ENCODE results near the gene PHLDA1. TPM values are rescaled to one million over a fixed set of nuclear protein-coding genes. Genes with fewer than 3 reads are reported as not detected.

Gene PHLDA1
- total and polyA plus RNA-seq, 2 of the 4 experiments (the other 2 are of a cell fraction), result 27.8 to 32.4 TPM

DNA sequence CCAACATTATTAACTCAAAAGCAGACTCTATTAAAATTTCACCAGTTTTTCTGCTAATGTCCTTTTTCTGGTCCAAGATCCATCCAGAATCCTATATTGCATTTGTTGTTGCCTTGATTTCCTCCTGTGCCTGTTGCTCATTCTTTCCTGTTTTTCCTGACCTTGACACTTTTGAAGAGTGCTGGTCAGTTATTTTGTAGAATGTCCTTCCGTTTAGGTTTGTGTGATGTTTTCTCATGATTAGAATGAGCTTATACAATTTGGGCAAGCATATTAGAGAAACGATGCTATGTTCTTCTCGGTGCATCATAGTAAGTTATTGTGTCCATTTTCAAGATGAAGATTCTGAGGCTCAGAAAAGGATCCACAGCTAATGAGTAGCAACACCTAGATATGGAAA lies 33.9 kb downstream of the PHLDA1 start:
- H2BK120ac ChIP-seq (ENCODE audit: low read depth, low read length), result peak overlapping the region; percentile 50
- H4K8ac ChIP-seq (ENCODE audit: low read depth in 2 of 2, low read length in 2 of 2), result 0 out of 4 replicates have a peak overlapping the region, but pooled peaks of 1 of the 2 experiments have one; percentile 40
- no peaks in the 10 kb centered on the region for H3K27me3 ChIP-seq (ENCODE audit: control insufficient read depth, insufficient read depth, low read length)
- H3K79me1 ChIP-seq (ENCODE audit: low read depth in 1 of 2, low read length in 2 of 2), result no peaks in the 10 kb centered on the region
- DNase-seq (no peak), ATAC-seq (ENCODE audit: low read depth) (no peak)
- H2BK5ac ChIP-seq (ENCODE audit: low read depth, low read length, poor library complexity, severe bottlenecking), result peak overlapping the region; percentile 16
- peak overlapping the region; percentile 27; the same call in 1 of the 2 replicates for H3K4ac ChIP-seq (ENCODE audit: low read depth, low read length)
- no peak overlapping the region for H4K5ac ChIP-seq (ENCODE audit: low read depth, low read length)
- no peak overlapping the region for H3K9ac ChIP-seq (ENCODE audit: low read depth, low read length)
- H2BK20ac ChIP-seq (ENCODE audit: low read depth, low read length), result peak overlapping the region; percentile 22
- H3K56ac ChIP-seq (ENCODE audit: extremely low read depth, insufficient read depth, low read length), result no peak overlapping the region
- POLR2A ChIA-PET (ENCODE audit: unreplicated experiment), result no interaction called here
- no peaks in the 10 kb centered on the region for H3K9me3 ChIP-seq (ENCODE audit: control insufficient read depth, insufficient read depth, low read length)
- H2AK9ac ChIP-seq (replicated peaks; ENCODE audit: low read depth, low read length, poor library complexity), result no peak overlapping the region
- dilution Hi-C loops (cut with HindIII; ENCODE audit: low sequenced_read_pairs, unreplicated experiment), result no loop called here
- no peaks in the 10 kb centered on the region for H4K20me1 ChIP-seq (ENCODE audit: insufficient read depth, low read length)
- H2AFZ ChIP-seq (replicated peaks; ENCODE audit: low read length, poor library complexity), result no peak overlapping the region
- no peak overlapping the region for H3K4me2 ChIP-seq (ENCODE audit: low read depth, low read length)
- CTCF ChIA-PET, result interaction anchor here (0.6 kb wide), 1 partner anchor 469 kb away, joined by 3 read pairs; no protein-coding TSS in a partner anchor
- intact Hi-C loops (cut with micrococcal nuclease), result no loop called here
- WGBS, 2 experiments (ENCODE audit: extremely low coverage in 2 of 2, insufficient read length in 1 of 2), result 100% methylated on average over 2 of the region's 3 CpGs; no CpG with 5 or more reads in 1 of the 2 experiments
- in situ Hi-C loops (cut with MboI; ENCODE audit: low sequenced_read_pairs), result no loop called here
- BruUV-seq (replicated peaks), result no TSS peak
- 0 out of 2 replicates have a peak overlapping the region, but pooled peaks have one; percentile 16 for H3K14ac ChIP-seq (replicated peaks; ENCODE audit: low read depth, low read length)
- 0 out of 2 replicates have a peak overlapping the region, but pooled peaks have one; percentile 29 for H4K91ac ChIP-seq (ENCODE audit: insufficient read depth, low read depth, low read length)
- H2AK5ac ChIP-seq (ENCODE audit: low read depth, low read length), result peak overlapping the region; percentile 67
- no peak for TF ChIP-seq MAZ (IDR thresholded peaks at IDR 0.05; ENCODE audit: borderline replicate concordance, low read depth, low read length)
- TF ChIP-seq MXI1 (IDR thresholded peaks at IDR 0.05; ENCODE audit: borderline replicate concordance, low read depth, low read length), result no peak
- no peak for TF ChIP-seq BHLHE40 (IDR thresholded peaks at IDR 0.05; ENCODE audit: low read depth, low read length)
- no peak overlapping the region for H3K23ac ChIP-seq (ENCODE audit: low read depth, low read length)
- H2BK15ac ChIP-seq (ENCODE audit: low read depth, low read length), result peak overlapping the region; percentile 45; the same call in 1 of the 3 replicates
- no peak overlapping the region for H3K27ac ChIP-seq (ENCODE audit: insufficient read depth, low read length)
- H3K4me3 ChIP-seq (ENCODE audit: insufficient read depth, low read depth, low read length), result no peak overlapping the region
- peak overlapping the region; percentile 41; the same call in 1 of the 2 replicates for H3K18ac ChIP-seq (ENCODE audit: low read depth, low read length)
- no peaks in the 10 kb centered on the region for H3K36me3 ChIP-seq (ENCODE audit: control insufficient read depth, insufficient read depth, low read length)
- no peaks in the 10 kb centered on the region; the same call in 1 of the 2 replicates for H3K9me1 ChIP-seq (ENCODE audit: insufficient read depth, low read length)
- peaks cover 6% of the 10 kb centered on the region for H3K4me1 ChIP-seq (ENCODE audit: control insufficient read depth, insufficient read depth, low read length)
